Fibroblast of skin of scalp (primary cell): ENCODE data around the gene FAM120C.

Experiments
- DNase-seq: peaks from one replicate; pipeline ENCODE4 v3.0.0-alpha.2; 2013

Gene FAM120C

DNA sequence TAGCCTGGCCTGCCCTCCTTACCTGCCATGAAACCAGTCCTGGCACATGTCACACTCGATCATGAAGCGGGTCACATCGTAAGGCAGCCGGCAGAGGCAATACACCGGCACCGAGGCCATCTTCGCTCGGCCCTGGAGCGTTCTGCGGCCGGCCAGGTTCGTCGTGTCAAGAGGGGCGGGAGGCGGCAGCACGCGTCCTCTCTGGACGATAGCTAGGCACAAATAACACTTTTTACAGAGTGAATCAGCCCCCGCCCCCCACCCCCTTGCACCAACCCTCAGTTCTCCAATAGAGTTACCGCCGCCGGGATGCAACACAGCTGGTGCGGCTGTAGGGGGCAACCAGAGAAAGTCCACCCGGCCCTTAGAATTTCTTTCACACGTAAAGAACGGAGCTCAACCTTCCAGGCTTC, 140.4 kb downstream of the FAM120C start:
- peak; percentile 75 for DNase-seq

DNA sequence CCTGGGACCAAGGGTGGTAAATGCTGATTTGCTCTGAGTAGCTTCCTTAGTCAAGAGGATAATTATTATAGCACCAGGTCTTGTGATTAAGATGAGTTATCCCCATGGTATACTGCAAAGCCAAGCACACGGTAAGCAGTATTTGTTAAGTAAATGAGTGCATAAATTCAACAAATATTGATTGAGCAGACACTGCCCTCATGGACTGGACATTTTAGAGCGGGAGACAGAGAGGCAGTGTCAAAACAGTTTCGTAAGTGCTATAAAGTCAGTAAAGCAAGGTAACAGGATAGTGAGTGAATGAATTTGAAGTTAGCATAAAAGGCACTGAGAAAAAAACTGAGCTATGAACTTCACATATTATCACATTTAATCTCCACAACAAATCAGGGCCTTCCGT, 152.7 kb downstream of the FAM120C start:
- no peak for DNase-seq

DNA sequence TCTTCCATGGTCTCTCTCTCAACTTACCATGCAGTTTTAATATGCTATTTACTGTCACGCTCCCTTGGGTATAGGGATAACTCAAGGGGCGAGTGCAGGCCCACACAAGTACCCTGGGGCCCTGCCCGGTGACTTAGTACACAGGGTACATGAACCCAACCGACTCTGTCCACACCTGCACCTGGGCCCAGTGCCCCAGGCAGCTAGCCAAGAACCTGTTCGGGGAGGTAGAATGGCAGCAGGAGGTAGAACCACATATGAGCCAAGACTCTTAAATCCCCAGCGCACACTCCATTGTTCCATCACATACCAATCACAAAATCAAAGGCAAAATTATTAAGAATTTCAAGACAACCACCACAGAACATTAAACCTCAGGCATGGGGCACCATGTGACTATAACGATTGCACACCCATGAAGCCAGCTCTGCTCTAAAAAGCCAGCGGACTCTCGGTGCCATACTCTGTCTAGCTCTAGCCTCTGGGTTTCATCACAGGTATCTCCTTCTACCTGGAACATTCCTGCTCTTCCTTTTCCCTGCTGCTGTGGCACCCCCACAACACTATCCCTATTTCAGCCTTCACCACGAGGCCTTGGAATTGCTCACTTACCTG, 153.4 kb downstream of the FAM120C start:
- DNase-seq = no peak

DNA sequence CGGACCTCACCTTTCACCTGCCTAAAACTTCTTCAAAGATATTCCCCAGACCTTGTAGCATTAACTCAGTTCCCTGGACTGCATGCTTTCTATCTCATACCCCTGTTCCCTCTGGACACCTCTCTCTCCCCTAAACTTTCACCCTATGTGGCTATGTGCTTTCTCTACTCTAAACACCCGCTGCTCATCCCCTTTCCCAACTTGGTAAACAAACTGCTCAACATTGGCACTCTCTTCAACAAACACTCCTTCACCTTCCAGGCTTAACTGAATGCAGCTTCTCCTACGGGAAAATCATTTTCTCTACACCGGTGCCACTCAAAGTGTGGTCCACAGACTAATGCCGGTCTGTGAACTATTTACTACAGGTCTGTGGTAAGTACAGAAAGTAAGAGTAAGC, 158.7 kb downstream of the FAM120C start:
- DNase-seq = no peak
